HG03064 (cell line): Measurements from ENCODE around the gene PRLR.
"Not testable (repeated sequence)": the region's sequence is repeated elsewhere in the genome, so short reads cannot be mapped to it uniquely, and the experiment has no call there.

Experiments
- ATAC-seq: cut with Tn5 transposase; IDR thresholded peaks from one replicate; pipeline ENCODE4 v1.9.1; 2021; ENCODE audit warnings: low read depth; ENCODE audit not compliant: unreplicated experiment

The PRLR gene

GRCh38 chr5:35230038-35230611 lies at the start of gene PRLR:
Gene PRLR, minus strand, starts transcription at chr5:35230487. Its CDS starts 140,867 bp downstream, at chr5:35089620.
- ATAC-seq = no peak

GRCh38 chr5:35274839-35275509 lies 44.7 kb upstream of the PRLR start:
- no peak for ATAC-seq

- no peak for ATAC-seq
Measured at GRCh38 chr5:35269006-35269405, 38.7 kb upstream of the PRLR start.

- ATAC-seq = no peak
Measured at GRCh38 chr5:35266276-35266675, 36.0 kb upstream of the PRLR start.

GRCh38 chr5:35264509-35264908 lies 34.2 kb upstream of the PRLR start:
- no peak for ATAC-seq

- ATAC-seq = no peak
Measured at GRCh38 chr5:35263266-35263877, 33.1 kb upstream of the PRLR start.

GRCh38 chr5:35253582-35253981 lies 23.3 kb upstream of the PRLR start:
- no peak for ATAC-seq

- no peak for ATAC-seq
Measured at GRCh38 chr5:35252963-35253362, 22.7 kb upstream of the PRLR start.

- no peak for ATAC-seq
Measured at GRCh38 chr5:35248843-35249780, 18.8 kb upstream of the PRLR start.

GRCh38 chr5:35247648-35248034 lies 17.4 kb upstream of the PRLR start:
- no peak for ATAC-seq

GRCh38 chr5:35246900-35247647 lies 16.8 kb upstream of the PRLR start:
- ATAC-seq = no peak

GRCh38 chr5:35246411-35246810 lies 16.1 kb upstream of the PRLR start:
- ATAC-seq = no peak

- ATAC-seq = not testable (repeated sequence)
Measured at GRCh38 chr5:35245371-35245770, 15.1 kb upstream of the PRLR start.

- no peak for ATAC-seq
Measured at GRCh38 chr5:35244171-35244570, 13.9 kb upstream of the PRLR start.

- ATAC-seq = no peak
Measured at GRCh38 chr5:35242702-35243258, 12.5 kb upstream of the PRLR start.

- ATAC-seq = no peak
Measured at GRCh38 chr5:35240892-35241291, 10.6 kb upstream of the PRLR start.

GRCh38 chr5:35239911-35240610 lies 9.8 kb upstream of the PRLR start:
- no peak for ATAC-seq

GRCh38 chr5:35239476-35239875 lies 9.2 kb upstream of the PRLR start:
- ATAC-seq = no peak

GRCh38 chr5:35237580-35238376 lies 7.5 kb upstream of the PRLR start:
- no peak for ATAC-seq
